ENCODE data around the gene POU2AF2. TPM values are rescaled to one million over a fixed set of nuclear protein-coding genes. Genes with fewer than 3 reads are reported as not detected.

The POU2AF2 gene
- total RNA-seq, 1 donor from 2014 or later = not detected

DNA sequence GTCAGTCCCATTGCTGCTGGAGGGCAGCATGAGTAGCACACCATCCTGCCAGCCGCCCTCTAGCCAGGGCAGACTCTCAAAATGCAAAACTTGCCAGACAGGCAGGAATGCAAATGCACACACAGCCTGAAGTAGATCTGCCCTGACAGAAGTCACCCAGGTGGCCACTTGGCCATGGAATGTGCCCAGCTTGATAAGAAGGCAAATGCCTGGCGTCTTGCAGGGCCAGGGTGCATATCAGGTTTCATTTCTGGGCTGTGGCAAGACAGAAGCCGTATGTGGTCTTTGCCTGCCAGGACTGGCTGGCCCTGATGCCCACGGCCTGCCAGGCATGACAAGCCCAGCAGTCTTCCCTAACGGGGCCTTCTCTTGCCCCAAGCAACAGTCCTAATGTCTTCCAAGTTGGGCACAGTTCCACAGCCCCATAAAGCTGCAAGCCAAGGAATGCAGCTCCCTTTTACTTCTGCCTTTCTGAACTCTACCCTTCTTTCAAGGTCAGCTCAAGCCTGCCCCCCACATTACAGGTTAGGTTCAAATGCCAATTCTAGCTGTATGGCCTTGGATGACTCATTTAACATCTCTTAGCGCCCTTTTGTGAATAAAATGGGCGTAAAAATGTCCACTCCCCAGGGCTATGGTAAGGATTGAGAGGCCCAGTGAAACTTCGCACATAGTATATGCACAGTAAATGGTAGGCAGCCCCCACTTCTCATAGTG, 82.5 kb downstream of the POU2AF2 start:
- no peak for DNase-seq (ENCODE audit: extremely low read depth, low read depth, low spot score)

GRCh38 chr11:111329306-111330204, 84.0 kb downstream of the POU2AF2 start:
- no peak for DNase-seq (ENCODE audit: extremely low read depth, low read depth, low spot score)

- no peak for DNase-seq (ENCODE audit: extremely low read depth, low read depth, low spot score)
Measured at GRCh38 chr11:111330234-111330893, 84.8 kb downstream of the POU2AF2 start.

- no peak for DNase-seq (ENCODE audit: extremely low read depth, low read depth, low spot score)
Measured at GRCh38 chr11:111331711-111332479, 86.4 kb downstream of the POU2AF2 start.

- no peak for DNase-seq (ENCODE audit: extremely low read depth, low read depth, low spot score)
Measured at GRCh38 chr11:111334532-111335502, 89.3 kb downstream of the POU2AF2 start.

DNA sequence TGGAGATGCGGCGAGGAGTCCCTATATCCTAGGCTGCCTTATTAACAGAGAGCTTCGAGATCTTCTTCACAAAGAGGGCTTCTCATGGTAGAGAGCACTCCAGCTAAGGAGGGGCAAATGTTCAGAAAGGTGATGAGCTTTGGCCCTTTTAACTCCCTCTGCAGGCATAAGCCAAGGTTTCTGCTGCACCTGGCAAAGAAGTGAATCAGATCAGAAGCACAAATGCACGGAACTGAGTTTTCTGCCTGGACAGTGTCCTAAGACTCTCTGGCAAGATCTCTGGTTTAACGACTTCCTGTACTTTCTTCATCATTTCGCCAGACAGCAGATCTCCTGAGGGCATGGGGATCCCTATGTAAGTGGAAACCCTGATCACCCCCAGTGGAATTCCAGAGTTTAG, 90.0 kb downstream of the POU2AF2 start:
- no peak for DNase-seq (ENCODE audit: extremely low read depth, low read depth, low spot score)

Other genes starting within 250 kb of the POU2AF2 start
- gene POU2AF3, start 52.8 kb downstream of the POU2AF2 start, total RNA-seq = not detected in 2 replicates
- gene POU2AF1, start 133.6 kb downstream of the POU2AF2 start, total RNA-seq = not detected in 2 replicates

Measured in glomerular endothelial cell (primary cell).